Heart right ventricle (tissue), 16 donors: ENCODE results near the gene TSHR. TPM values are rescaled to one million over a fixed set of nuclear protein-coding genes. Genes with fewer than 3 reads are reported as not detected.

Experiments
- ATAC-seq, 8 donors: fragments of 200-7000 bp; cut with Tn5 transposase; one replicate each; pipeline ENCODE4 v1.9.1; 2020; ENCODE audit warnings: mild to moderate bottlenecking in 8 of 8, moderate library complexity in 8 of 8, moderate number of reproducible peaks in 1 of 8
- DNase-seq, 2 donors: peaks; one replicate each; pipeline ENCODE4 v3.0.0-alpha.2; 2020
- H3K27ac ChIP-seq, 10 donors: fragments of 200-600 bp; sonication (generic) in 2 of 10; one replicate each; pipeline versions ENCODE4 v1.5.0 to v1.8.0; 2020 to 2022; ENCODE audit warnings: mild to moderate bottlenecking in 3 of 10
- H3K27me3 ChIP-seq, 7 donors: fragments of 200-600 bp; one replicate each; pipeline ENCODE4 v1.8.0; 2021 to 2022; ENCODE audit warnings: mild to moderate bottlenecking in 2 of 7
- H3K36me3 ChIP-seq, 9 donors: fragments of 200-600 bp; sonication (generic) in 1 of 9; one replicate each; pipeline versions ENCODE4 v1.5.0 to v1.8.0; 2020 to 2022; ENCODE audit warnings: mild to moderate bottlenecking in 2 of 9
- H3K4me1 ChIP-seq, 9 donors: fragments of 200-600 bp; sonication (generic) in 1 of 9; one replicate each; pipeline versions ENCODE4 v1.5.0 to v1.8.0; 2020 to 2022; ENCODE audit warnings: mild to moderate bottlenecking in 4 of 9
- H3K4me3 ChIP-seq, 10 donors: fragments of 200-600 bp; sonication (generic) in 2 of 10; one replicate each; pipeline versions ENCODE4 v1.5.0 to v1.8.0; 2020 to 2022; ENCODE audit warnings: mild to moderate bottlenecking in 7 of 10, moderate library complexity in 2 of 10
- H3K9me3 ChIP-seq, 11 donors: fragments of 200-600 bp in 10 of 11; sonication (generic) in 2 of 11; one replicate each; pipeline versions ENCODE4 v1.5.0 to v1.8.0; 2013 to 2022; ENCODE audit warnings: mild to moderate bottlenecking in 2 of 11, control low read depth in 1 of 11, moderate library complexity in 1 of 11
- WGBS, 2 donors: extraction: QIAGEN DNeasy Blood & Tissue Kit; methylation state at CpG; one replicate each; pipeline ENCODE4 v1.1.7; 2013; ENCODE audit warnings: inconsistent platforms in 1 of 2; 5-methylcytosine and 5-hydroxymethylcytosine counted together
- intact Hi-C, 10 donors: fragments of 100-400 bp; cut with DNase I; formaldehyde crosslinking; loops; one replicate each; pipeline versions ENCODE4 v1.11.1 to v1.14.2; 2022
- polyA plus RNA-seq, 2 donors: library from polyadenylated mRNA; stranded (reverse); fragments of 200-250 nt; gene quantifications; one replicate each; pipeline ENCODE4 v1.2.3, GENCODE V29; 2013
- total RNA-seq, 10 donors: library from RNA; stranded (reverse); fragmentation: NEBNext Ultra II Directional in 3 of 10; extraction: Animal tissue kit (Norgen Biotek cat#: 25700) in 3 of 10; gene quantifications; one replicate each; pipeline versions ENCODE4 v1.2.1 to v1.2.4, GENCODE V29; 2021 to 2023
- TF ChIP-seq, protein P1 (sequence below), 9 donors: fragments of 200-600 bp; sonication (generic) in 2 of 9; IDR thresholded peaks; one replicate each; pipeline versions ENCODE4 v1.5.0 to v1.8.0; 2021 to 2022; ENCODE audit warnings: antibody characterized with exemption in 9 of 9, mild to moderate bottlenecking in 5 of 9, moderate library complexity in 1 of 9
- donor health status: Arrhythmogenic right ventricular cardiomyopathy.
- donor health status: ischemic (EF 13 %, LVEDD 7.1; RV severe dilation, severe dysfunction).
- donor health status: healthy with polysubstance abuse.
- donor health status: DM: no; HTN: yes; CAD: no.
- donor health status: DM: no; HTN: no; CAD: no.
- donor health status: ischemic (EF 25% LVEDD 6.9; RV normal size, moderate dysfunction).
- donor health status: ischemic (EF 25% LVEDD 5.7; RV mildly dilated, moderate dysfunction).
- donor health status: healthy.
- donor health status: DM: yes; HTN: yes; CAD: no.
- donor health status: Ischemic cardiomyopathy.
- donor health status: ischemic (EF 35%, LVEDD 5.7; RV mildly dilated, moderate dysfunction).
- donor health status: nonischemic (EF 11% LVEDD 7.7; RV severe dilation, severe dysfunction).
- donor health status: DM: yes; HTN: yes; CAD: no.
- donor health status: PGD.
- donor health status: ischemic (EF 29% LVEDD 5.4; RV normal size, mild dysfunction).
- donor health status: nonischemic (EF 23%, LVEDD 6.1; RV moderate dilation, normal function).

The TSHR gene
- total and polyA plus RNA-seq, 12 donors: 0.04 TPM; not detected in 11

DNA sequence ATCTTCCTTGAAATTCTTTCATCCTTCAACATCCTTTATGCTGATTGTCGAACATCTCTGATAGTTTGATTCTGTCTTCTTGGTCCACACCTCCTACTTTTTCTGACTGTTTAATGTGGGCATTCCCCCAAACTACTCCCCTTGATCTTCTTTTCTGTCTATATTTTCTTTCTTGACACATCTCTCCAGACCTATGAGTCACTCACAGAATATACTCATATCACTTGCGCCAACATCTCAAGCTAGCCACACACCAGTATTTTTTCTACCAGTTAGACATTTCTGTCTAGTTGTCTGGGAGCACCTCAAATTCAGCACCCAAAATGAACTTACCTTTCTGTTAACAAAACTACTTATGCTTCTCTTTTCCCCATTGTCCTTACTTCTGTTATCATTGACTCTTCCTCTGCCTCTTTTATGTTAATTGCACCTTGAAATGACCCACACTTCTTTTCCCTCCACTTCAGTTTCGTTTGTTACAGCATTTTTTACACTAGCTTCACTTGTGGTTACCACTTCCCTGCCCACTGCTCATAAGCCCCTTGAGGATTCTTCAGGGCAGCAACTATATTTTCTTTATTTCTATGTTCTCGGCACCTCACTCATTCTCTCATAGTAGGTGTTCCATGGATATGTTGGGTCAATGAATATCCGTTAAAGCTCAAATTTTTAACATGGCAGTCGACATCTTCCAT is 33.5 kb downstream of the TSHR start:
- 74 to 75% methylated on average over 6 of the region's 6 CpGs for WGBS, 2 donors
- no peak for ATAC-seq
- TF ChIP-seq, protein P1, sequence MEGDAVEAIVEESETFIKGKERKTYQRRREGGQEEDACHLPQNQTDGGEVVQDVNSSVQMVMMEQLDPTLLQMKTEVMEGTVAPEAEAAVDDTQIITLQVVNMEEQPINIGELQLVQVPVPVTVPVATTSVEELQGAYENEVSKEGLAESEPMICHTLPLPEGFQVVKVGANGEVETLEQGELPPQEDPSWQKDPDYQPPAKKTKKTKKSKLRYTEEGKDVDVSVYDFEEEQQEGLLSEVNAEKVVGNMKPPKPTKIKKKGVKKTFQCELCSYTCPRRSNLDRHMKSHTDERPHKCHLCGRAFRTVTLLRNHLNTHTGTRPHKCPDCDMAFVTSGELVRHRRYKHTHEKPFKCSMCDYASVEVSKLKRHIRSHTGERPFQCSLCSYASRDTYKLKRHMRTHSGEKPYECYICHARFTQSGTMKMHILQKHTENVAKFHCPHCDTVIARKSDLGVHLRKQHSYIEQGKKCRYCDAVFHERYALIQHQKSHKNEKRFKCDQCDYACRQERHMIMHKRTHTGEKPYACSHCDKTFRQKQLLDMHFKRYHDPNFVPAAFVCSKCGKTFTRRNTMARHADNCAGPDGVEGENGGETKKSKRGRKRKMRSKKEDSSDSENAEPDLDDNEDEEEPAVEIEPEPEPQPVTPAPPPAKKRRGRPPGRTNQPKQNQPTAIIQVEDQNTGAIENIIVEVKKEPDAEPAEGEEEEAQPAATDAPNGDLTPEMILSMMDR (IDR thresholded peaks at IDR 0.05): no peak
- H3K36me3 ChIP-seq: no peaks in the 10 kb centered on the region
- H3K4me3 ChIP-seq: no peak overlapping the region
- DNase-seq: no peak
- H3K27me3 ChIP-seq: peaks cover 0 to 44% (median 19%) of the 10 kb centered on the region in 7 donors
- intact Hi-C loops: loop anchor here in 3 of 10 donors (5.0 to 10.0 kb wide), 2 partner anchors 37 to 934 kb away; no protein-coding TSS in a partner anchor
- no peaks in the 10 kb centered on the region for H3K9me3 ChIP-seq
- no peak overlapping the region for H3K27ac ChIP-seq
- peaks cover 0 to 4% (median 0%) of the 10 kb centered on the region in 9 donors for H3K4me1 ChIP-seq

DNA sequence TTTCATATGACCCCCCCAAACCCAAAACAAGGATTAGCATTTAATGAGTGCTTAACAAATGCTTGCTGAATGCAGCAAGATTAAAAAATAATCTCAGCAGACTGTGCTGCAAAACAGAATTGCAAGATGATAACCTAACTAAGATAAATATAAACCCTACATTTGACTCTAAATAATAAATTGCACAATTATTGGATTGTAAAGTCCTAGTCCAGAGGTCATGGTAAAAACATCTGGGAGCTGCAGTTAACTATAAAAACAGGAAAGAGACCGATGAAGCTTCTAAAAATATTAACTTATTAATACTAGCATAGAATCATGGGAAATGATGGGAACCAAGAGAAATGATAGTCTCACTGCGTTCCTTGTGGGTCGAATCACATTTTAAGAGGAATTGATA is 37.2 kb downstream of the TSHR start:
- intact Hi-C loops: loop anchor here in 5 of 10 donors (5.0 to 10.0 kb wide), 5 partner anchors 172 to 472 kb away; no protein-coding TSS in a partner anchor
- DNase-seq: no peak
- ATAC-seq: peak in 3 of 8 donors; percentile 16 to 77 (median 30)
- H3K9me3 ChIP-seq: no peaks in the 10 kb centered on the region
- TF ChIP-seq, protein P1 (IDR thresholded peaks at IDR 0.05): no peak
- peaks cover 0 to 30% (median 20%) of the 10 kb centered on the region in 7 donors for H3K27me3 ChIP-seq
- peak overlapping the region in 2 of 10 donors; percentile 49 to 57 for H3K27ac ChIP-seq
- WGBS, 2 donors: 56 to 71% methylated on average over 3 of the region's 3 CpGs
- H3K4me1 ChIP-seq: peaks cover 0 to 12% (median 0%) of the 10 kb centered on the region in 9 donors
- no peaks in the 10 kb centered on the region for H3K36me3 ChIP-seq
- no peak overlapping the region for H3K4me3 ChIP-seq

DNA sequence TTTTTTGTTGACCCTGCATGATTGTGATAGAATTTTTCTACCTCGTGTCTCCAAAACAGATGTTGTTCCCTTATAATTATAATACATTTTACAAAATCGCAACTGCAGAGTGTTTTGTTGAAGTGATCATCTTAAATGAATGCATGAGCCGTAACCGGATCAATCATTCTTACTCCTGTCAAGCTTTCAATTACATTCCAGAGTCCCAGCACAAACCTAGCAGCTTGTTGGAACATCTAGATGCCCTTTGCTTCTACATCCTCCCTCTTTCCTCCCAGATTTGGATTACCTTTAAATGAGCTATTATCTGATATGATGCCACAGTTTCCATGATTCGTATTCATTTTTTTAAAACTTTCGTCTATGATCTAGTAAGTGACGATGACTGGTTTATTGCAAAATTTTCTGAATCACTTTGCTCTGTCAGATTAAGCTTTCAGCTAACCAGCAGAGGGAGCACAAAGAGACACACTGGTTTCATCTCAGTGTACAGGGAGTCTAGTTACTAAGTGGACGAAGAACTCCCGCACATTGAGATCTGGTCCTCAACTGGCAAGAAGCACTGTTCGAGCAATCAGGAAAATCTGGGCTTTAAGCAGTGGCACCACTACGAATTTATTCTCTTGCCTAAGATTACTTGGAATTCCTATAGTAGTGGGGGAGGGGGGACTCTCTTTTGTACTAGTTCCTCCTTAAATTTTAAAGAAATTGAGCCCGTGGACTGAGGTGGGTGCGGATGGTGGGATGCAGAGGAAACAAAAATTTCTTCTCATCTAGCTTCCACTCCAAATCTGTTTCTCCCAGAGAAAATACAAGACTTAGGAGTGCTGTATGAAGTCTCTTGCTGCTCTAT is 40.9 kb downstream of the TSHR start:
- WGBS, 2 donors: 42 to 44% methylated on average over 13 of the region's 13 CpGs
- TF ChIP-seq, protein P1 (IDR thresholded peaks at IDR 0.05): peak in 8 of 9 donors; percentile 40 to 77 (median 68)
- Histone ChIP-seq H3K27me3 (peaks cover 0 to 17% (median 0%) of the 10 kb centered on the region in 7 donors), H3K9me3 (no peaks in the 10 kb centered on the region), H3K4me1 (peaks cover 0 to 12% (median 0%) of the 10 kb centered on the region in 9 donors), H3K36me3 (no peaks in the 10 kb centered on the region), H3K4me3 (no peak overlapping the region), H3K27ac (no peak overlapping the region)
- intact Hi-C loops: loop anchor here in 9 of 10 donors (1.0 to 10.0 kb wide), 12 partner anchors 67 to 471 kb away; no protein-coding TSS in a partner anchor
- ATAC-seq: peak; percentile 72 to 95 (median 90)
- peak in 1 of 2 donors; percentile 59 for DNase-seq

DNA sequence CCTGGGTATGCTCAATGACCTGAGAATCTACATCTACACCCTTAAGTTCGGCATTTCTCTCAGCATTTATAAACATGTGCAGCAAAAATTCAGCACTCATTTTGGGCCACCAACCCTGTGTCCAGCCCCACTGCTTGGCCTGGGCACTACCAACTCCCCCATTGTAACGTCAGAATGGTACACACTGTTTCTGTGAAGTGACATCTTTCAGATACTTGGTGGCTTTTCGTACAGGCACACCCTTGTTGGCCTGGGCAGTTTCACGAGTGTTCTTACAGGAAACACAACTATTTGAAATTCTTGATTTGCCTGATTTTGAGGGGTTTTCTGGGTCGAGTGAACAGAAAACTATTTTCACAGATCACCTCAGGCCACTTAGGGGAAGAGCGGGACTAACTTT is 46.0 kb downstream of the TSHR start:
- Histone ChIP-seq H3K4me3 (no peak overlapping the region), H3K4me1 (peaks cover 0 to 8% (median 0%) of the 10 kb centered on the region in 9 donors), H3K36me3 (no peaks in the 10 kb centered on the region), H3K9me3 (no peaks in the 10 kb centered on the region), H3K27me3 (peaks cover 0 to 6% (median 0%) of the 10 kb centered on the region in 7 donors), H3K27ac (no peak overlapping the region)
- TF ChIP-seq, protein P1 (IDR thresholded peaks at IDR 0.05): no peak
- DNase-seq (no peak), ATAC-seq (no peak)
- intact Hi-C loops: no loop called here
- 61 to 63% methylated on average over 6 of the region's 6 CpGs for WGBS, 2 donors
